Endothelial cell of umbilical vein (primary cell): ENCODE measurements around the gene OR2T4. TPM values are rescaled to one million over a fixed set of nuclear protein-coding genes. Genes with fewer than 3 reads are reported as not detected.

Experiments
- BruUV-seq: library from RNA; stranded (reverse); fragments of 400-500 nt; replicated peaks from 2 replicates; lab custom pipeline; 2021; lab: Mats Ljungman, UMichigan
- CTCF ChIA-PET: fragments of 300-600, 350-600 bp; sonication (Branson Sonifier 250); formaldehyde crosslinking; loops from one replicate; lab custom pipeline; 2021; ENCODE audit warnings: antibody characterized with exemption, inconsistent platforms; lab: Charles Lee
- POLR2A ChIA-PET: fragments of 300-600, 350-600 bp; sonication (Branson Sonifier 250); formaldehyde crosslinking; loops from one replicate; lab custom pipeline; 2021; ENCODE audit warnings: antibody characterized with exemption, inconsistent platforms; lab: Charles Lee
- DNase-seq: peaks from one replicate; pipeline ENCODE4 v3.0.0-alpha.2; 2011; ENCODE audit warnings: low read depth, low spot score
- FAIRE-seq: peaks from 2 replicates; lab custom pipeline; 2011; peaks lifted over from hg19 to GRCh38; lab: Jason Lieb, UNC
- H2AFZ ChIP-seq: 2 replicates; pipeline ENCODE4 v1.6.0; 2012; ENCODE audit warnings: low read depth, low read length, control low read depth, inconsistent platforms
- H3K27ac ChIP-seq: 2 replicates; pipeline ENCODE4 v1.5.1; 2011; ENCODE audit warnings: low read depth, mild to moderate bottlenecking, control low read depth, low read length, moderate library complexity; ENCODE audit not compliant: insufficient read depth
- H3K27me3 ChIP-seq, 2 experiments: 2 replicates each; pipeline versions ENCODE4 v1.6.0 to v1.6.1; 2011; ENCODE audit warnings: low read length in 2 of 2, mixed read lengths in 1 of 2; ENCODE audit not compliant: control insufficient read depth in 2 of 2, insufficient read depth in 2 of 2
- H3K36me3 ChIP-seq, 2 experiments: 2 replicates in 1 of 2; 3 replicates in 1 of 2; pipeline ENCODE4 v1.5.1; 2011; ENCODE audit warnings: low read length in 2 of 2, mild to moderate bottlenecking in 1 of 2, moderate library complexity in 1 of 2; ENCODE audit not compliant: control insufficient read depth in 2 of 2, insufficient read depth in 2 of 2; ENCODE audit errors: extremely low read depth in 1 of 2
- H3K4me1 ChIP-seq: 3 replicates; pipeline ENCODE4 v1.5.1; 2011; ENCODE audit warnings: mild to moderate bottlenecking, low read length; ENCODE audit not compliant: control insufficient read depth, insufficient read depth; ENCODE audit errors: extremely low read depth
- H3K4me2 ChIP-seq: 2 replicates; pipeline ENCODE4 v1.6.1; 2011; ENCODE audit warnings: low read length, control low read depth, mixed read lengths; ENCODE audit not compliant: insufficient read depth
- H3K4me3 ChIP-seq, 3 experiments: fragments of 200-600 bp in 1 of 3; sonication (generic), shearing (Covaris generic) in 1 of 3; replicated peaks in 1 of 3; 2 replicates each; pipeline ENCODE4 v1.5.1; 2011 to 2016; ENCODE audit warnings: control low read depth in 3 of 3, low read length in 3 of 3, mild to moderate bottlenecking in 2 of 3, inconsistent platforms in 1 of 3, low read depth in 1 of 3, moderate library complexity in 1 of 3; ENCODE audit not compliant: insufficient read depth in 1 of 3
- H3K79me2 ChIP-seq: 2 replicates; pipeline ENCODE4 v1.6.0; 2012; ENCODE audit warnings: low read length, inconsistent platforms; ENCODE audit not compliant: control insufficient read depth, insufficient read depth
- H3K9ac ChIP-seq: replicated peaks from 2 replicates; pipeline ENCODE3; 2011; ENCODE audit warnings: low read length, control low read depth; ENCODE audit not compliant: insufficient read depth; ENCODE audit errors: extremely low read depth
- H3K9me1 ChIP-seq: replicated peaks from 3 replicates; pipeline ENCODE4 v1.6.0; 2011; ENCODE audit warnings: mild to moderate bottlenecking, low read length; ENCODE audit not compliant: control insufficient read depth, insufficient read depth; ENCODE audit errors: extremely low read depth
- H3K9me3 ChIP-seq: replicated peaks from 2 replicates; pipeline ENCODE4 v1.5.1; 2012; ENCODE audit warnings: low read length, inconsistent platforms; ENCODE audit not compliant: control insufficient read depth, insufficient read depth
- H4K20me1 ChIP-seq: replicated peaks from 2 replicates; pipeline ENCODE3; 2011; ENCODE audit warnings: mild to moderate bottlenecking, low read length; ENCODE audit not compliant: control insufficient read depth, insufficient read depth; ENCODE audit errors: extremely low read depth
- CTCF ChIP-seq, 2 donors: IDR thresholded peaks; 1 replicate in 1 of 2; 2 replicates in 1 of 2; pipeline ENCODE4 v1.5.1; 2011; ENCODE audit warnings: low read length in 2 of 2, mild to moderate bottlenecking in 2 of 2, moderate library complexity in 2 of 2, control low read depth in 1 of 2, inconsistent platforms in 1 of 2, low read depth in 1 of 2; ENCODE audit not compliant: insufficient read depth in 1 of 2; ENCODE audit errors: extremely low read depth in 1 of 2
- EZH2 ChIP-seq: IDR thresholded peaks from 2 replicates; pipeline ENCODE4 v1.6.1; 2012; ENCODE audit warnings: borderline replicate concordance, low read depth, mild to moderate bottlenecking, moderate library complexity, low read length, inconsistent platforms; ENCODE audit not compliant: severe bottlenecking
- FOS ChIP-seq: IDR thresholded peaks from 2 replicates; pipeline ENCODE4 v1.6.1; 2011; ENCODE audit warnings: mild to moderate bottlenecking, low read length, moderate library complexity, borderline replicate concordance; ENCODE audit not compliant: insufficient read depth
- GATA2 ChIP-seq: IDR thresholded peaks from 2 replicates; pipeline ENCODE4 v1.7.0; 2011; ENCODE audit warnings: low read depth, mild to moderate bottlenecking, moderate library complexity, mixed read lengths, low read length; ENCODE audit not compliant: insufficient read length, insufficient read depth
- JUN ChIP-seq: IDR thresholded peaks from 2 replicates; pipeline ENCODE4 v1.6.1; 2011; ENCODE audit warnings: borderline replicate concordance, low read depth; ENCODE audit not compliant: insufficient read length, insufficient read depth
- MYC ChIP-seq: IDR thresholded peaks from one replicate; pipeline ENCODE4 v1.6.1; 2011; ENCODE audit warnings: mild to moderate bottlenecking, low read depth, low read length
- POLR2A ChIP-seq: IDR thresholded peaks from 2 replicates; pipeline ENCODE4 v1.6.1; 2012; ENCODE audit warnings: low read depth, mild to moderate bottlenecking, control low read depth, low read length
- POLR2AphosphoS5 ChIP-seq: IDR thresholded peaks from 2 replicates; pipeline ENCODE4 v1.6.1; 2012; ENCODE audit warnings: low read depth, mild to moderate bottlenecking, control low read depth, low read length, moderate library complexity; ENCODE audit not compliant: insufficient read depth
- dilution Hi-C: fragments of 300-500 bp; cut with MboI; formaldehyde crosslinking; loops from one replicate; pipeline ENCODE4 v1.15.0; 2019; ENCODE audit warnings: low sequenced_read_pairs; ENCODE audit not compliant: extremely low pct_ligation_motif_present
- intact Hi-C: fragments of 100-400 bp; cut with micrococcal nuclease; formaldehyde crosslinking; loops from one replicate; pipeline ENCODE4 v1.10.0; 2022
- polyA plus RNA-seq, 4 experiments: library from polyadenylated mRNA; depleted of rRNA in 3 of 4; stranded (reverse) in 3 of 4; unstranded in 1 of 4; fragments of >200 nt; gene quantifications; 2 replicates each; pipeline versions ENCODE4 v1.2.1 to v1.2.3, GENCODE V29; 2011 to 2012; ENCODE audit warnings: missing spikeins in 1 of 4
- total RNA-seq: library from RNA; stranded (reverse); gene quantifications from 2 replicates; pipeline ENCODE4 v1.2.3, GENCODE V29; 2021
- TF ChIP-seq, protein P1 (sequence below): IDR thresholded peaks from 2 replicates; pipeline ENCODE4 v1.6.1; 2011; ENCODE audit not compliant: insufficient read depth, insufficient read length

Gene OR2T4
- total and polyA plus RNA-seq, 2 donors (not counting 3 experiments of a cell fraction or from before 2014, with no cell fraction given) = not detected

GRCh38 chr1:248359415-248359814, 2.0 kb upstream of the OR2T4 start:
- no TSS peak for BruUV-seq
- CTCF ChIA-PET = no interaction called here

More at GRCh38 chr1:248359415-248359814, 2.0 kb upstream of the OR2T4 start:
- Histone ChIP-seq H3K4me2 (no peak overlapping the region), H3K36me3 (no peaks in the 10 kb centered on the region), H3K9me3 (peaks cover 9% of the 10 kb centered on the region), H2AFZ (no peak overlapping the region), H4K20me1 (no peaks in the 10 kb centered on the region), H3K4me1 (no peaks in the 10 kb centered on the region), H3K79me2 (no peaks in the 10 kb centered on the region), H3K27ac (no peak overlapping the region), H3K27me3 (no peaks in the 10 kb centered on the region), H3K4me3 (no peak overlapping the region), H3K9ac (no peak overlapping the region), H3K9me1 (no peaks in the 10 kb centered on the region)
- POLR2A ChIA-PET = no interaction called here
- intact Hi-C loops (no loop called here), dilution Hi-C loops (no loop called here)
- TF ChIP-seq POLR2A (no peak), POLR2AphosphoS5 (no peak), CTCF (IDR thresholded peaks at IDR 0.05; ENCODE audit: extremely low read depth in 1 of 2, insufficient read depth in 1 of 2, low read depth in 1 of 2, low read length in 2 of 2) (no peak), MYC (no peak), JUN (no peak), EZH2 (no peak), FOS (no peak), GATA2 (no peak)
- TF ChIP-seq, protein P1, sequence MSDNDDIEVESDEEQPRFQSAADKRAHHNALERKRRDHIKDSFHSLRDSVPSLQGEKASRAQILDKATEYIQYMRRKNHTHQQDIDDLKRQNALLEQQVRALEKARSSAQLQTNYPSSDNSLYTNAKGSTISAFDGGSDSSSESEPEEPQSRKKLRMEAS = no peak
- FAIRE-seq (no peak), DNase-seq (no peak)
